Mesothelial cell of epicardium (in vitro differentiated cells): ENCODE measurements around the gene DUS1L. TPM values are rescaled to one million over a fixed set of nuclear protein-coding genes. Genes with fewer than 3 reads are reported as not detected.

ENCODE experiments used
- DNase-seq, 2 experiments: peaks; one replicate each; pipeline ENCODE4 v3.0.0; 2021; ENCODE audit warnings: low spot score in 2 of 2; ENCODE audit not compliant: unreplicated experiment in 2 of 2
- H3K27ac Mint-ChIP-seq: 2 replicates; pipeline ENCODE4 v1.8.0; 2021; ENCODE audit warnings: mixed read lengths
- H3K27me3 Mint-ChIP-seq: 2 replicates; pipeline ENCODE4 v1.8.0; 2021; ENCODE audit warnings: low read depth, mixed read lengths
- H3K36me3 Mint-ChIP-seq: 2 replicates; pipeline ENCODE4 v1.8.0; 2021; ENCODE audit warnings: mixed read lengths
- H3K4me1 Mint-ChIP-seq: 2 replicates; pipeline ENCODE4 v1.8.0; 2021; ENCODE audit warnings: mixed read lengths
- H3K4me3 Mint-ChIP-seq: 2 replicates; pipeline ENCODE4 v1.8.0; 2021; ENCODE audit warnings: mild to moderate bottlenecking, moderate library complexity, mixed read lengths
- H3K9me3 Mint-ChIP-seq: 2 replicates; pipeline ENCODE4 v1.8.0; 2021; ENCODE audit warnings: mixed read lengths
- CTCF ChIP-seq: fragments of 200-600 bp; sonication (generic); IDR thresholded peaks from one replicate; pipeline ENCODE4 v1.5.0; 2021; ENCODE audit warnings: antibody characterized with exemption; ENCODE audit not compliant: unreplicated experiment
- total RNA-seq: library from RNA; stranded (reverse); gene quantifications from 3 replicates; pipeline ENCODE4 v1.2.1, GENCODE V29; 2021

Gene DUS1L
- total RNA-seq, 1 donor from 2014 or later, result 94.9 TPM

- peaks cover 3% of the 10 kb centered on the region for H3K36me3 Mint-ChIP-seq
- TF ChIP-seq CTCF, result no peak
- no peak for DNase-seq
- H3K4me3 Mint-ChIP-seq, result peak overlapping the region; percentile 70
- peaks cover 22% of the 10 kb centered on the region for H3K4me1 Mint-ChIP-seq
- H3K27ac Mint-ChIP-seq, result peak overlapping the region; percentile 34
- H3K9me3 Mint-ChIP-seq, result no peaks in the 10 kb centered on the region
- H3K27me3 Mint-ChIP-seq, result no peaks in the 10 kb centered on the region
Observed at GRCh38 chr17:82095777-82096708, 30.4 kb upstream of the DUS1L start.

- peak overlapping the region; percentile 70 for H3K4me3 Mint-ChIP-seq
- no peak overlapping the region for H3K27ac Mint-ChIP-seq
- H3K9me3 Mint-ChIP-seq, result no peaks in the 10 kb centered on the region
- H3K36me3 Mint-ChIP-seq, result peaks cover 3% of the 10 kb centered on the region
- H3K27me3 Mint-ChIP-seq, result no peaks in the 10 kb centered on the region
- peaks cover 20% of the 10 kb centered on the region for H3K4me1 Mint-ChIP-seq
- no peak for TF ChIP-seq CTCF
- DNase-seq, result no peak
Observed at GRCh38 chr17:82094931-82095776, 29.6 kb upstream of the DUS1L start.

- H3K9me3 Mint-ChIP-seq, result no peaks in the 10 kb centered on the region
- peaks cover 10% of the 10 kb centered on the region for H3K4me1 Mint-ChIP-seq
- no peaks in the 10 kb centered on the region for H3K27me3 Mint-ChIP-seq
- no peak for DNase-seq
- H3K36me3 Mint-ChIP-seq, result peaks cover 5% of the 10 kb centered on the region
- H3K4me3 Mint-ChIP-seq, result no peak overlapping the region
- TF ChIP-seq CTCF, result no peak
- H3K27ac Mint-ChIP-seq, result peak overlapping the region; percentile 50
Observed at GRCh38 chr17:82092995-82093751, 27.6 kb upstream of the DUS1L start.

GRCh38 chr17:82092628-82092994, 27.0 kb upstream of the DUS1L start:
- no peak overlapping the region for H3K4me3 Mint-ChIP-seq
- peak in 1 of 2 experiments; percentile 18 for DNase-seq
- H3K27me3 Mint-ChIP-seq, result no peaks in the 10 kb centered on the region
- no peak for TF ChIP-seq CTCF
- H3K27ac Mint-ChIP-seq, result no peak overlapping the region
- no peaks in the 10 kb centered on the region for H3K9me3 Mint-ChIP-seq
- peaks cover 6% of the 10 kb centered on the region for H3K36me3 Mint-ChIP-seq
- H3K4me1 Mint-ChIP-seq, result peaks cover 10% of the 10 kb centered on the region

GRCh38 chr17:82092094-82092586, 26.5 kb upstream of the DUS1L start:
- Mint-ChIP-seq H3K4me1 (peaks cover 10% of the 10 kb centered on the region), H3K4me3 (no peak overlapping the region), H3K36me3 (peaks cover 6% of the 10 kb centered on the region), H3K27me3 (no peaks in the 10 kb centered on the region), H3K9me3 (no peaks in the 10 kb centered on the region), H3K27ac (no peak overlapping the region)
- no peak for DNase-seq
- TF ChIP-seq CTCF, result no peak
